K562 (cell line): ENCODE data around the gene TIGD1. TPM values are rescaled to one million over a fixed set of nuclear protein-coding genes. Genes with fewer than 3 reads are reported as not detected.

Source experiments
- ATAC-seq: fragments of 200-7000 bp; cut with Tn5 transposase; 3 replicates; pipeline ENCODE4 v1.9.1; 2020; ENCODE audit warnings: moderate library complexity
- BruUV-seq: library from RNA; stranded (reverse); fragments of 400-500 nt; replicated peaks from 2 replicates; lab custom pipeline; 2021; lab: Mats Ljungman, UMichigan
- CTCF ChIA-PET: fragments of 300-600 bp; formaldehyde crosslinking; extraction: SDS; loops from one replicate; lab custom pipeline; 2021; ENCODE audit warnings: low intra/inter-chr PET ratio; lab: Yijun Ruan, JAX
- POLR2A ChIA-PET: fragments of 300-600, 350-650 bp; sonication (Branson Sonifier 250); formaldehyde crosslinking; extraction: SDS; loops from one replicate; lab custom pipeline; 2021; ENCODE audit warnings: antibody characterized with exemption, inconsistent platforms; lab: Yijun Ruan, JAX
- DNase-seq, 4 experiments: peaks; one replicate each; pipeline versions ENCODE4 v3.0.0 to v3.0.0-alpha.2; 2011 to 2018; ENCODE audit warnings: low spot score in 3 of 4, mixed read lengths in 3 of 4; ENCODE audit errors: extremely low read depth in 1 of 4
- FAIRE-seq: peaks from 2 replicates; lab custom pipeline; 2011; peaks lifted over from hg19 to GRCh38; lab: Jason Lieb, UNC
- H2AFZ ChIP-seq: 2 replicates; pipeline ENCODE4 v1.6.0; 2011; ENCODE audit warnings: low read depth, low read length, control low read depth, inconsistent platforms
- H3K27ac ChIP-seq: fragments of 200-600 bp; 3 replicates; pipeline ENCODE4 v1.8.0; 2011; ENCODE audit warnings: low read depth, mild to moderate bottlenecking, control low read depth, inconsistent platforms, low read length, moderate library complexity, mixed read lengths; ENCODE audit errors: extremely low read depth
- H3K27me3 ChIP-seq, 2 experiments: fragments of 300-600 bp in 1 of 2; 2 replicates in 1 of 2; 3 replicates in 1 of 2; pipeline versions ENCODE4 v1.6.0 to v1.8.0; 2011; ENCODE audit warnings: inconsistent platforms in 2 of 2, low read length in 2 of 2, mild to moderate bottlenecking in 1 of 2, mixed read lengths in 1 of 2, moderate library complexity in 1 of 2; ENCODE audit not compliant: control insufficient read depth in 2 of 2, insufficient read depth in 2 of 2
- H3K36me3 ChIP-seq: fragments of 300-600 bp; 3 replicates; pipeline ENCODE4 v1.8.0; 2011; ENCODE audit warnings: mild to moderate bottlenecking, low read length, inconsistent platforms; ENCODE audit not compliant: control insufficient read depth, insufficient read depth
- H3K4me1 ChIP-seq, 2 experiments: fragments of 200-600 bp in 1 of 2; replicated peaks in 1 of 2; 2 replicates in 1 of 2; 3 replicates in 1 of 2; pipeline versions ENCODE4 v1.5.1 to v1.8.0; 2011; ENCODE audit warnings: inconsistent platforms in 2 of 2, low read length in 2 of 2, mild to moderate bottlenecking in 1 of 2, mixed read lengths in 1 of 2, moderate library complexity in 1 of 2; ENCODE audit not compliant: control insufficient read depth in 2 of 2, insufficient read depth in 2 of 2
- H3K4me2 ChIP-seq: 2 replicates; pipeline ENCODE4 v1.6.1; 2011; ENCODE audit warnings: low read length, control low read depth, inconsistent platforms, mixed read lengths; ENCODE audit not compliant: insufficient read depth
- H3K4me3 ChIP-seq: fragments of 200-600 bp; sonication (generic), shearing (Covaris generic); 2 replicates; pipeline ENCODE4 v1.5.1; 2016; ENCODE audit warnings: control low read depth, inconsistent platforms
- H3K79me2 ChIP-seq: fragments of 200-600 bp; 3 replicates; pipeline ENCODE4 v1.8.0; 2011; ENCODE audit warnings: low read length, inconsistent platforms; ENCODE audit not compliant: control insufficient read depth, insufficient read depth
- H3K9ac ChIP-seq, 2 experiments: 2 replicates each; pipeline versions ENCODE4 v1.6.0 to v1.6.1; 2011; ENCODE audit warnings: low read depth in 2 of 2, low read length in 2 of 2, control low read depth in 1 of 2, inconsistent platforms in 1 of 2, mild to moderate bottlenecking in 1 of 2, mixed read lengths in 1 of 2; ENCODE audit not compliant: insufficient read depth in 1 of 2
- H3K9me1 ChIP-seq: one replicate; pipeline ENCODE4 v1.6.0; 2011; ENCODE audit warnings: inconsistent platforms, mild to moderate bottlenecking, low read length, moderate library complexity; ENCODE audit not compliant: control insufficient read depth, insufficient read depth
- H3K9me3 ChIP-seq: replicated peaks from 2 replicates; pipeline ENCODE4 v1.5.1; 2011; ENCODE audit warnings: low read depth, low read length, inconsistent platforms; ENCODE audit not compliant: control insufficient read depth, insufficient read depth
- H4K20me1 ChIP-seq: replicated peaks from 2 replicates; pipeline ENCODE4 v1.6.1; 2011; ENCODE audit warnings: low read length, inconsistent platforms, mixed read lengths; ENCODE audit not compliant: control insufficient read depth, insufficient read depth
- ATF4 ChIP-seq: fragments of 450-650 bp; formaldehyde crosslinking; IDR thresholded peaks from 2 replicates; pipeline ENCODE4 v1.4.0; 2022; ENCODE audit warnings: mild to moderate bottlenecking, moderate library complexity
- CHD1 ChIP-seq: fragments of 200-600 bp; sonication (generic); IDR thresholded peaks from one replicate; pipeline ENCODE4 v1.6.1; 2012; ENCODE audit warnings: mild to moderate bottlenecking, moderate library complexity, low read length, inconsistent platforms
- CREBBP ChIP-seq: IDR thresholded peaks from one replicate; pipeline ENCODE4 v1.6.1; 2012; ENCODE audit warnings: low read depth, mild to moderate bottlenecking, control low read depth, inconsistent platforms, low read length
- DPF2 ChIP-seq: fragments of 450-650 bp; IDR thresholded peaks from 2 replicates; pipeline ENCODE4 v1.6.1; 2016
- ID3 ChIP-seq, 2 experiments: fragments of 250-450 bp in 1 of 2; fragments of 450-650 bp in 1 of 2; sonication (Bioruptor Pico) in 1 of 2; IDR thresholded peaks; 2 replicates each; pipeline versions ENCODE4 v1.6.1 to v1.8.0; 2016 to 2021; ENCODE audit warnings: mild to moderate bottlenecking in 2 of 2, moderate library complexity in 2 of 2, missing compliant biosample characterization in 1 of 2, missing genetic modification characterization in 1 of 2
- ILK ChIP-seq: fragments of 450-650 bp; IDR thresholded peaks from 2 replicates; pipeline ENCODE4 v1.6.1; 2016; ENCODE audit warnings: missing genetic modification characterization, low read depth, mild to moderate bottlenecking, missing compliant biosample characterization, moderate library complexity, borderline replicate concordance
- LARP7 ChIP-seq: fragments of 450-650 bp; IDR thresholded peaks from 2 replicates; pipeline ENCODE4 v1.6.1; 2016
- POLR2B ChIP-seq: fragments of 450-650 bp; IDR thresholded peaks from 2 replicates; pipeline ENCODE4 v1.6.1; 2018; ENCODE audit warnings: low read depth; ENCODE audit not compliant: partially characterized antibody
- SETDB1 ChIP-seq: IDR thresholded peaks from one replicate; pipeline ENCODE4 v1.6.1; 2012; ENCODE audit warnings: low read length, control low read depth, inconsistent platforms
- SNIP1 ChIP-seq: fragments of 450-650 bp; IDR thresholded peaks from 2 replicates; pipeline ENCODE4 v1.7.1; 2017; ENCODE audit warnings: low read depth, mild to moderate bottlenecking
- STAT5B ChIP-seq: fragments of 250-450 bp; sonication (Bioruptor Pico); IDR thresholded peaks from 2 replicates; pipeline ENCODE4 v1.8.0; 2021; ENCODE audit warnings: mild to moderate bottlenecking, inconsistent platforms
- ZBTB43 ChIP-seq: sonication (generic); formaldehyde crosslinking; IDR thresholded peaks from 2 replicates; pipeline ENCODE4 v1.8.0; 2023; ENCODE audit warnings: mild to moderate bottlenecking, missing genetic modification reagents
- WGBS: fragments of 100-300 bp; shearing (Covaris generic); methylation state at CpG from one replicate; pipeline ENCODE4 v1.1.6; 2016; ENCODE audit warnings: low coverage, mixed read lengths; ENCODE audit not compliant: insufficient coverage; ENCODE audit errors: missing lambda C conversion rate; 5-methylcytosine and 5-hydroxymethylcytosine counted together
- in situ Hi-C: fragments of 300-500 bp; cut with MboI; formaldehyde crosslinking; loops from 4 replicates; pipeline ENCODE4 v1.15.0; 2018; ENCODE audit warnings: inconsistent platforms, mixed read lengths
- intact Hi-C: fragments of 100-400 bp; cut with micrococcal nuclease; formaldehyde crosslinking; loops from 2 replicates; pipeline ENCODE4 v1.14.2; 2022
- polyA plus RNA-seq, 8 experiments: library from polyadenylated mRNA; depleted of rRNA in 4 of 8; stranded (reverse) in 5 of 8; unstranded in 3 of 8; fragments of >200 nt; fragmentation: Nextera tagmentation in 2 of 8; fragmentation: Illumina TruSeq in 1 of 8; extraction: Ambion mirVana in 2 of 8; extraction: Trizol in 1 of 8; gene quantifications; 2 replicates each; pipeline versions ENCODE4 v1.2.1 to v1.2.3, GENCODE V29; 2011 to 2014; ENCODE audit warnings: inconsistent platforms in 1 of 8, missing spikeins in 1 of 8
- total RNA-seq, 7 experiments: library from RNA; depleted of rRNA in 6 of 7; stranded (reverse); fragments of >200 nt in 6 of 7; fragmentation: Illumina TruSeq in 2 of 7; extraction: Trizol in 2 of 7; gene quantifications; 2 replicates each; pipeline versions ENCODE4 v1.2.1 to v1.2.3, GENCODE V29; 2011 to 2021; ENCODE audit warnings: low replicate concordance in 1 of 7

Gene TIGD1
- total and polyA plus RNA-seq, 9 of the 15 experiments (the other 6 are each of a cell fraction or from before 2014, with no cell fraction given) = 2.0 to 10.1 (median 6.6) TPM

GRCh38 chr2:232501794-232502390 is 48.5 kb downstream of the TIGD1 start:
- BruUV-seq = no TSS peak
- Histone ChIP-seq H3K27ac (no peak overlapping the region), H3K9me3 (no peaks in the 10 kb centered on the region), H2AFZ (no peak overlapping the region), H4K20me1 (no peaks in the 10 kb centered on the region), H3K9me1 (no peaks in the 10 kb centered on the region), H3K27me3 (peaks cover 3 to 38% of the 10 kb centered on the region in 2 experiments; a peak in 2 of 5 replicates), H3K79me2 (no peaks in the 10 kb centered on the region), H3K4me2 (no peak overlapping the region), H3K9ac (no peak overlapping the region; a peak in 1 of 4 replicates), H3K36me3 (no peaks in the 10 kb centered on the region), H3K4me1 (peaks cover 0 to 13% of the 10 kb centered on the region in 2 experiments; a peak in 2 of 5 replicates), H3K4me3 (no peak overlapping the region)
- in situ Hi-C loops (no loop called here), intact Hi-C loops (no loop called here)
- FAIRE-seq = no peak
- POLR2A ChIA-PET = interaction anchor here (0.8 kb wide), 1 partner anchor 25 kb away, joined by 3 read pairs; no protein-coding TSS in a partner anchor
- CTCF ChIA-PET = no interaction called here
- DNase-seq = no peak
- no peak for ATAC-seq
- WGBS = 0% methylated on average over 3 of the region's 10 CpGs
- TF ChIP-seq LARP7 (no peak), ZBTB43 (CRISPR knock-in tag) (no peak), ID3 (CRISPR knock-in tag; IDR thresholded peaks at IDR 0.05) (no peak), ID3 (tag; IDR thresholded peaks at IDR 0.05) (no peak), CREBBP (no peak), ATF4 (no peak), SETDB1 (no peak), POLR2B (no peak), ILK (tag) (no peak), STAT5B (CRISPR knock-in tag) (no peak), SNIP1 (no peak), DPF2 (no peak), CHD1 (no peak)
- TF ChIP-seq, all 486 proteins: peak for 0
